CD14-positive monocyte (primary cell): ENCODE measurements around the gene SHANK3. TPM values are rescaled to one million over a fixed set of nuclear protein-coding genes. Genes with fewer than 3 reads are reported as not detected.

Experiments
- DNase-seq, 3 donors: peaks; one replicate each; pipeline ENCODE4 v3.0.0-alpha.2; 2011 to 2022
- H2AFZ ChIP-seq: 2 replicates; pipeline ENCODE4 v1.6.0; 2012; ENCODE audit warnings: mild to moderate bottlenecking, low read depth, low read length, inconsistent platforms; ENCODE audit not compliant: insufficient read depth, poor library complexity, severe bottlenecking
- H3K27ac ChIP-seq, 2 donors: 1 replicate in 1 of 2; 2 replicates in 1 of 2; pipeline ENCODE4 v1.5.1; 2012 to 2013; ENCODE audit warnings: low read length in 2 of 2, control low read depth in 1 of 2, inconsistent platforms in 1 of 2, low read depth in 1 of 2, mild to moderate bottlenecking in 1 of 2
- H3K27me3 ChIP-seq, 2 donors: one replicate each; pipeline versions ENCODE4 v1.6.0 to v1.6.1; 2011 to 2013; ENCODE audit warnings: low read length in 2 of 2; ENCODE audit not compliant: control insufficient read depth in 2 of 2, insufficient read depth in 2 of 2
- H3K36me3 ChIP-seq, 2 donors: replicated peaks in 1 of 2; 1 replicate in 1 of 2; 2 replicates in 1 of 2; pipeline versions ENCODE4 v1.5.1 to v1.6.1; 2012 to 2013; ENCODE audit warnings: low read length in 2 of 2, control low read depth in 1 of 2, inconsistent platforms in 1 of 2, mild to moderate bottlenecking in 1 of 2; ENCODE audit not compliant: insufficient read depth in 2 of 2, control insufficient read depth in 1 of 2
- H3K4me1 ChIP-seq, 2 donors: 1 replicate in 1 of 2; 2 replicates in 1 of 2; pipeline versions ENCODE4 v1.5.1 to v1.6.1; 2012 to 2013; ENCODE audit warnings: low read length in 2 of 2, control low read depth in 1 of 2, inconsistent platforms in 1 of 2, mild to moderate bottlenecking in 1 of 2, moderate library complexity in 1 of 2; ENCODE audit not compliant: insufficient read depth in 2 of 2, control insufficient read depth in 1 of 2
- H3K4me2 ChIP-seq: replicated peaks from 2 replicates; pipeline ENCODE3; 2012; ENCODE audit warnings: low read length, moderate library complexity, mild to moderate bottlenecking; ENCODE audit not compliant: poor library complexity, severe bottlenecking; ENCODE audit errors: extremely low read depth
- H3K4me3 ChIP-seq, 3 experiments: fragments of 200-600 bp in 1 of 3; sonication (generic) in 1 of 3; replicated peaks in 1 of 3; 1 replicate in 2 of 3; 2 replicates in 1 of 3; pipeline ENCODE4 v1.5.1; 2011 to 2013; ENCODE audit warnings: low read length in 3 of 3, mild to moderate bottlenecking in 3 of 3, control low read depth in 2 of 3, low read depth in 2 of 3, inconsistent platforms in 1 of 3, moderate library complexity in 1 of 3
- H3K79me2 ChIP-seq: 2 replicates; pipeline ENCODE4 v1.6.0; 2012; ENCODE audit warnings: mild to moderate bottlenecking, control low read depth, inconsistent platforms, low read length, moderate library complexity; ENCODE audit not compliant: insufficient read depth
- H3K9ac ChIP-seq: 2 replicates; pipeline ENCODE4 v1.6.0; 2017; ENCODE audit warnings: low read length, mild to moderate bottlenecking; ENCODE audit not compliant: insufficient read depth, poor library complexity, severe bottlenecking
- H3K9me3 ChIP-seq, 2 donors: replicated peaks in 1 of 2; 1 replicate in 1 of 2; 2 replicates in 1 of 2; pipeline versions ENCODE4 v1.5.1 to v1.6.1; 2012 to 2013; ENCODE audit warnings: low read length in 2 of 2, control low read depth in 1 of 2; ENCODE audit not compliant: control insufficient read depth in 1 of 2, insufficient read depth in 1 of 2
- H4K20me1 ChIP-seq: 2 replicates; pipeline ENCODE4 v1.6.0; 2012; ENCODE audit warnings: mild to moderate bottlenecking, low read length, control low read depth, moderate library complexity; ENCODE audit not compliant: insufficient read depth
- H3K27ac Mint-ChIP-seq, 7 donors: one replicate each; pipeline ENCODE4 v1.8.0; 2020; ENCODE audit warnings: mild to moderate bottlenecking in 7 of 7, mixed read lengths in 7 of 7, moderate library complexity in 6 of 7, inconsistent platforms in 2 of 7
- H3K27me3 Mint-ChIP-seq, 3 donors: one replicate each; pipeline ENCODE4 v1.8.0; 2021 to 2022; ENCODE audit warnings: low read depth in 3 of 3, mild to moderate bottlenecking in 3 of 3, mixed read lengths in 3 of 3, moderate library complexity in 3 of 3, inconsistent platforms in 1 of 3
- H3K36me3 Mint-ChIP-seq, 2 donors: one replicate each; pipeline ENCODE4 v1.8.0; 2020; ENCODE audit warnings: mixed read lengths in 2 of 2, inconsistent platforms in 1 of 2, mild to moderate bottlenecking in 1 of 2
- H3K4me1 Mint-ChIP-seq: one replicate; pipeline ENCODE4 v1.8.0; 2020; ENCODE audit warnings: mild to moderate bottlenecking, mixed read lengths
- H3K4me3 Mint-ChIP-seq, 2 donors: one replicate each; pipeline ENCODE4 v1.8.0; 2020; ENCODE audit warnings: mild to moderate bottlenecking in 2 of 2, mixed read lengths in 2 of 2, moderate library complexity in 1 of 2
- H3K9me3 Mint-ChIP-seq, 7 donors: one replicate each; pipeline ENCODE4 v1.8.0; 2020 to 2022; ENCODE audit warnings: mixed read lengths in 7 of 7, mild to moderate bottlenecking in 6 of 7, moderate library complexity in 6 of 7, inconsistent platforms in 2 of 7
- CTCF ChIP-seq: fragments of 200-600 bp; IDR thresholded peaks from one replicate; pipeline ENCODE4 v1.8.0; 2022; ENCODE audit warnings: antibody characterized with exemption, mild to moderate bottlenecking
- WGBS: methylation state at CpG from one replicate; pipeline ENCODE4 v1.1.5; 2013; ENCODE audit warnings: missing lambda C conversion rate; ENCODE audit not compliant: insufficient coverage; 5-methylcytosine and 5-hydroxymethylcytosine counted together
- intact Hi-C, 2 donors: fragments of 100-400 bp; cut with micrococcal nuclease; formaldehyde crosslinking; loops; one replicate each; pipeline versions ENCODE4 v1.15.0 to v1.15.1; 2023
- polyA plus RNA-seq, 3 donors: library from polyadenylated mRNA; depleted of rRNA in 1 of 3; unstranded in 2 of 3; stranded (reverse) in 1 of 3; fragments of 300-500 nt in 2 of 3; fragments of >200 nt in 1 of 3; fragmentation: Illumina TruSeq in 2 of 3; gene quantifications; 1 replicate in 2 of 3; 2 replicates in 1 of 3; pipeline ENCODE4 v1.2.3, GENCODE V29; 2012 to 2021

The SHANK3 gene
- polyA plus RNA-seq, 3 donors, result not detected

DNA sequence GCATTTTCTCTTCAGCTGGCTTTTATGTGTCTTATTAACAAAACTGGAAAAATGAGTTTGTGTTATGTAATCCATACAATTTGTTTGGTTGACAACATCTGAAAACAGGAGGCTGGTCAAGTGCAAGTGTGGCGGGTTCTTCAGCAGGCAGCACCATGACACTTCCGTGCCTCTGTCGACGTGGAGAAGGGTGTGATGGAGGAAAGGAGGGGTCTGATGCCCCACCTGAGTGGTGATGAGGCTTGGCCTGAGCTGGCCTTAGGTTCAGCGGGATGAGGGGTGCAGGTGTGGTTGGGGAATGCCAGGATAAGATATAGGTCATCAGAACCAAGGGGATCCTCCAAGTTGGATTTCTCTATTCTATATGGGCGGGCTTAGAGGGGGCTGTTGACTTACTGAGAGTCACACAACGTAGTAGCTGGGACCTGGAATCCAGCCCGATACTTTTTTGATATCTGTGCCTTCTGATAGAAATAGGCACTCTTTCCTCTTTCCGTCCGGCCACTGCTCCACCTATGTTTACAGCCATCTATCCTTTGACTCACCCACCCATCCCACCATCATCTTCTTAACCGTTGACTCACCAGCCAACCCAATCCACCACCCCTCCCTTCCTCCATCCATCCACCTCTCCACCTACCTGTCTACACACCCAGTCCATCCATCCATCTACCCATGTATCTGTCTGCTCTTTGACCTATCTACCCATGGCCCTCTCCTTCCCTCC, 29.0 kb downstream of the SHANK3 start:
- H3K4me1 ChIP-seq, result no peaks in the 10 kb centered on the region
- H3K9me3 ChIP-seq, result no peaks in the 10 kb centered on the region
- no peaks in the 10 kb centered on the region for H4K20me1 ChIP-seq
- Mint-ChIP-seq H3K36me3 (no peaks in the 10 kb centered on the region), H3K27me3 (no peaks in the 10 kb centered on the region), H3K9me3 (no peaks in the 10 kb centered on the region), H3K4me3 (no peak overlapping the region), H3K27ac (peak overlapping the region in 1 of 7 donors; percentile 13), H3K4me1 (no peaks in the 10 kb centered on the region)
- intact Hi-C loops, result no loop called here
- no peak overlapping the region for H2AFZ ChIP-seq
- no peak overlapping the region for H3K9ac ChIP-seq
- no peak for TF ChIP-seq CTCF
- H3K36me3 ChIP-seq, result no peaks in the 10 kb centered on the region
- WGBS, result 97% methylated on average over 8 of the region's 11 CpGs
- H3K27me3 ChIP-seq, result no peaks in the 10 kb centered on the region
- H3K4me3 ChIP-seq, result no peak overlapping the region
- H3K27ac ChIP-seq, result no peak overlapping the region
- no peaks in the 10 kb centered on the region for H3K79me2 ChIP-seq
- H3K4me2 ChIP-seq, result no peak overlapping the region
- DNase-seq, result no peak

DNA sequence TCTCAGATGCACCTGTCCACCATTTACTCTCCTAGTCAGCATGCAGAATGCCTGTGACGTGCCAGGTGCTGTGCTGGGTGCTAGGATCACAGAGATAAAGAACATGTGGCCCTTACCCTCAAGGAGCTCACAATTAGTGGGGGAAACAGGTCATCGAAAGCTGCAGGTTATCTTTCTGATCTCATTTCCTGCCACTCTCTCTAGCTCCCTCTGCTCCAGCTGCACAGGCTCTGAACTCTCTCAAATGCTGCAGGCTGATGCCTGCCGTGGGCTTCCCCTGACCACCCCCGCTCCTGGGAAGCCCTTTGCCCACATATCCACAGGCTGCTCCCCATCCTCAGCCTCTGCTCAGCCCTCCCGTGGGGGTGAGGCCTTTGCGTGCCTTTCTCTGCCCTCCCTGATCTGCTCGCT, 29.6 kb downstream of the SHANK3 start:
- Mint-ChIP-seq H3K4me1 (no peaks in the 10 kb centered on the region), H3K27me3 (no peaks in the 10 kb centered on the region), H3K4me3 (no peak overlapping the region), H3K36me3 (no peaks in the 10 kb centered on the region), H3K27ac (no peak overlapping the region), H3K9me3 (no peaks in the 10 kb centered on the region)
- Histone ChIP-seq H3K79me2 (no peaks in the 10 kb centered on the region), H3K4me2 (no peak overlapping the region), H3K9ac (no peak overlapping the region), H3K36me3 (no peaks in the 10 kb centered on the region), H3K27me3 (no peaks in the 10 kb centered on the region), H3K4me1 (no peaks in the 10 kb centered on the region), H3K4me3 (no peak overlapping the region), H3K9me3 (no peaks in the 10 kb centered on the region), H4K20me1 (no peaks in the 10 kb centered on the region), H2AFZ (no peak overlapping the region), H3K27ac (no peak overlapping the region)
- TF ChIP-seq CTCF, result no peak
- WGBS, result 61% methylated on average over 4 of the region's 7 CpGs
- DNase-seq, result no peak
- intact Hi-C loops, result no loop called here
